ENCODE data around the gene ASAP2.

Gene ASAP2

DNA sequence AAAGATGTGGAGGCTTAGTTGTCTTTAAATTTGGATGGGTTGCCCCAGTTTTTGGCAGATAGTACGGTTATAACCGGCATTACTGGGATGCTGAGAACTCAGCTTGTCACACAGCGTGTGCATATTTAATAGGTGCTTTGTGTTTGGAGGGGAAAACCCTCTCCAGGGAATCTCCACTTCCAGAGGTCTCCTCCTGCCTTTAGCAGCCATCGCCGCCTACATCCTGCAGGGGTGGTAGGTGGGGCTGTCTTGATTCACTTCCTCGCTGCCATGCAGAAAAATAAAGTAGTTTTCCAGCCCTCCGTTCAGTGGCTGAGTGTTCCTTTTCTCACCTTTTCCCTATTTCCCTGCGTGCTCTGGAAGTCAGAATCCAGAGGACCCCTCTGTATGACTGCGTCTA, 140.3 kb downstream of the ASAP2 start:
- no peak overlapping the region for H2AFZ ChIP-seq (ENCODE audit: low read length)
- H3K79me2 ChIP-seq (ENCODE audit: insufficient read depth, low read length) = no peaks in the 10 kb centered on the region
- H3F3A ChIP-seq (ENCODE audit: insufficient read depth, low read length) = no peaks in the 10 kb centered on the region
- no peak overlapping the region for H3K9ac ChIP-seq (ENCODE audit: low read length)
- no peaks in the 10 kb centered on the region for H4K20me1 ChIP-seq (ENCODE audit: insufficient read depth, low read length)
- no peaks in the 10 kb centered on the region for H3K36me3 ChIP-seq (ENCODE audit: insufficient read depth, low read length)
- H3K4me2 ChIP-seq (ENCODE audit: low read length) = no peak overlapping the region
- TF ChIP-seq, protein P1, sequence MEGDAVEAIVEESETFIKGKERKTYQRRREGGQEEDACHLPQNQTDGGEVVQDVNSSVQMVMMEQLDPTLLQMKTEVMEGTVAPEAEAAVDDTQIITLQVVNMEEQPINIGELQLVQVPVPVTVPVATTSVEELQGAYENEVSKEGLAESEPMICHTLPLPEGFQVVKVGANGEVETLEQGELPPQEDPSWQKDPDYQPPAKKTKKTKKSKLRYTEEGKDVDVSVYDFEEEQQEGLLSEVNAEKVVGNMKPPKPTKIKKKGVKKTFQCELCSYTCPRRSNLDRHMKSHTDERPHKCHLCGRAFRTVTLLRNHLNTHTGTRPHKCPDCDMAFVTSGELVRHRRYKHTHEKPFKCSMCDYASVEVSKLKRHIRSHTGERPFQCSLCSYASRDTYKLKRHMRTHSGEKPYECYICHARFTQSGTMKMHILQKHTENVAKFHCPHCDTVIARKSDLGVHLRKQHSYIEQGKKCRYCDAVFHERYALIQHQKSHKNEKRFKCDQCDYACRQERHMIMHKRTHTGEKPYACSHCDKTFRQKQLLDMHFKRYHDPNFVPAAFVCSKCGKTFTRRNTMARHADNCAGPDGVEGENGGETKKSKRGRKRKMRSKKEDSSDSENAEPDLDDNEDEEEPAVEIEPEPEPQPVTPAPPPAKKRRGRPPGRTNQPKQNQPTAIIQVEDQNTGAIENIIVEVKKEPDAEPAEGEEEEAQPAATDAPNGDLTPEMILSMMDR (IDR thresholded peaks at IDR 0.05; ENCODE audit: low read length) = no peak
- no peak for TF ChIP-seq EZH2 (IDR thresholded peaks at IDR 0.05; ENCODE audit: borderline replicate concordance, low read length)
- H3K4me1 ChIP-seq (ENCODE audit: insufficient read depth, low read length, severe bottlenecking) = no peaks in the 10 kb centered on the region
- no peaks in the 10 kb centered on the region for H3K9me2 ChIP-seq (ENCODE audit: low read depth, low read length)
- no peaks in the 10 kb centered on the region for H3K9me3 ChIP-seq (ENCODE audit: low read length)
- H3K27ac ChIP-seq (ENCODE audit: low read depth, low read length, poor library complexity, severe bottlenecking) = no peak overlapping the region
- no peak overlapping the region for H3K4me3 ChIP-seq (ENCODE audit: low read depth, low read length, poor library complexity, severe bottlenecking)
- no peaks in the 10 kb centered on the region for H3K27me3 ChIP-seq (ENCODE audit: insufficient read depth, low read length)

DNA sequence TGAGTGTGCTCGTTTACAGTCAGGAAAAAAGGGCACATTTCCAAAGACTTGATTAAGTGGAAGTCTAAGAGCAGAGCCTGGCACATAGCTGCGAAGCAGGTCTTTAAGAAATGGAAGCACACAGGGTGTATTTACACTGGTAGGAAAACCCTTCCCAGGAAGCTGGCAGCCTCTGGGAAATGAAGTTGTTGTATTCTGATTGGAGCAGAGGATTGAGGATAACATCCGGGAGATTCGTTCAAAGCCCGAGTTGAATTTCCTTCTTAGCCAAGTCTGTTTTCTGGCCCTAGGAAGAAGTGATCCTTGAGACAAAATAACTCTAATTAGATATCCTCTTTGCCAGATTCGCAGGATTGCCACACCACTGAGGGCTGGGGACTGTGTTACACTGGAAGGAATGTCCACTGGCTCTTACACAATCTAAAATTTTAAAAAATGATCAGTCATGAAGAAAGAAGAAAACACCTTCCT, 140.8 kb downstream of the ASAP2 start:
- Histone ChIP-seq H3K4me1 (ENCODE audit: insufficient read depth, low read length, severe bottlenecking) (no peaks in the 10 kb centered on the region), H2AFZ (ENCODE audit: low read length) (no peak overlapping the region), H3K27ac (ENCODE audit: low read depth, low read length, poor library complexity, severe bottlenecking) (no peak overlapping the region), H3K36me3 (ENCODE audit: insufficient read depth, low read length) (no peaks in the 10 kb centered on the region), H4K20me1 (ENCODE audit: insufficient read depth, low read length) (no peaks in the 10 kb centered on the region), H3F3A (ENCODE audit: insufficient read depth, low read length) (no peaks in the 10 kb centered on the region), H3K9me2 (ENCODE audit: low read depth, low read length) (no peaks in the 10 kb centered on the region), H3K4me2 (ENCODE audit: low read length) (no peak overlapping the region), H3K27me3 (ENCODE audit: insufficient read depth, low read length) (no peaks in the 10 kb centered on the region), H3K9ac (ENCODE audit: low read length) (no peak overlapping the region), H3K4me3 (ENCODE audit: low read depth, low read length, poor library complexity, severe bottlenecking) (no peak overlapping the region), H3K9me3 (ENCODE audit: low read length) (no peaks in the 10 kb centered on the region), H3K79me2 (ENCODE audit: insufficient read depth, low read length) (no peaks in the 10 kb centered on the region)
- TF ChIP-seq EZH2 (IDR thresholded peaks at IDR 0.05; ENCODE audit: borderline replicate concordance, low read length) = no peak
- TF ChIP-seq, protein P1 (IDR thresholded peaks at IDR 0.05; ENCODE audit: low read length) = no peak

DNA sequence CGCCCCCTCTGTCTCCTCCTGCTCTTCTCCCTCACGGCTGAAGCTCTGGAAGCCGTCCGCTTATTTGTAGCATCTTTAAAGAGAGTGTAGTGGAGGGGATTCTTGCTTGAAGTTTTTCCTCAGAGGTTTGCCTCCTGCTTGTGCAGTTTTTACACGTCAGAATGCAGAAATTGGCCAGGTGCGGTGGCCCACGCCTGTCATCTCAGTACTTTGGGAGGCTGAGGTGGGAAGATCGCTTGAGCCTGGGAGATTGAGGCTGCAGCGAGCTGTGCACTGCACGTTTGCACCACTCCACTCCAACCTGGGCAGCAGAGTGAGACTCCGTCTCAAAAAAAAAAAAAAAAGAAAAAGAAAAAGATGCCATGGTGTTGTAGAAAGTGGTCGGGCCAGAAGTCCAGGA, 147.7 kb downstream of the ASAP2 start:
- Histone ChIP-seq H3K9me3 (ENCODE audit: low read length) (no peaks in the 10 kb centered on the region), H3K4me1 (ENCODE audit: insufficient read depth, low read length, severe bottlenecking) (no peaks in the 10 kb centered on the region), H3K9ac (ENCODE audit: low read length) (no peak overlapping the region), H2AFZ (ENCODE audit: low read length) (no peak overlapping the region), H3K27ac (ENCODE audit: low read depth, low read length, poor library complexity, severe bottlenecking) (no peak overlapping the region), H3K36me3 (ENCODE audit: insufficient read depth, low read length) (no peaks in the 10 kb centered on the region), H3K9me2 (ENCODE audit: low read depth, low read length) (no peaks in the 10 kb centered on the region), H3K4me2 (ENCODE audit: low read length) (no peak overlapping the region), H4K20me1 (ENCODE audit: insufficient read depth, low read length) (no peaks in the 10 kb centered on the region), H3K27me3 (ENCODE audit: insufficient read depth, low read length) (no peaks in the 10 kb centered on the region), H3F3A (ENCODE audit: insufficient read depth, low read length) (no peaks in the 10 kb centered on the region), H3K79me2 (ENCODE audit: insufficient read depth, low read length) (no peaks in the 10 kb centered on the region), H3K4me3 (ENCODE audit: low read depth, low read length, poor library complexity, severe bottlenecking) (no peak overlapping the region)
- TF ChIP-seq, protein P1 (IDR thresholded peaks at IDR 0.05; ENCODE audit: low read length) = no peak
- no peak for TF ChIP-seq EZH2 (IDR thresholded peaks at IDR 0.05; ENCODE audit: borderline replicate concordance, low read length)
